Muscle layer of colon (tissue), 2 donors: ENCODE data around the gene TRPC3.

ENCODE experiments used
- H3K27ac ChIP-seq: one replicate; pipeline ENCODE4 v1.7.0; 2013; ENCODE audit warnings: low read depth, mild to moderate bottlenecking, low read length, moderate library complexity
- H3K27me3 ChIP-seq, 2 donors: one replicate each; pipeline ENCODE4 v1.7.0; 2013; ENCODE audit warnings: low read length in 2 of 2, mild to moderate bottlenecking in 2 of 2; ENCODE audit not compliant: insufficient read depth in 2 of 2, control insufficient read depth in 1 of 2
- H3K36me3 ChIP-seq: one replicate; pipeline ENCODE4 v1.7.0; 2013; ENCODE audit warnings: mild to moderate bottlenecking, low read length; ENCODE audit not compliant: insufficient read depth
- H3K4me1 ChIP-seq: one replicate; pipeline ENCODE4 v1.7.0; 2013; ENCODE audit warnings: mild to moderate bottlenecking, low read length; ENCODE audit not compliant: insufficient read depth
- H3K4me3 ChIP-seq, 2 donors: one replicate each; pipeline ENCODE4 v1.7.0; 2013; ENCODE audit warnings: low read length in 2 of 2, low read depth in 1 of 2, mild to moderate bottlenecking in 1 of 2, moderate library complexity in 1 of 2
- H3K9ac ChIP-seq: one replicate; pipeline ENCODE4 v1.7.0; 2013; ENCODE audit warnings: low read length
- H3K9me3 ChIP-seq: one replicate; pipeline ENCODE4 v1.7.0; 2013; ENCODE audit warnings: mild to moderate bottlenecking, low read length
- donor health status: abdominal sarcoma.
- donor health status: Adenocarcinoma of cecum.

TRPC3 gene

GRCh38 chr4:121908346-121908745, 43.5 kb downstream of the TRPC3 start:
- Histone ChIP-seq H3K36me3 (no peaks in the 10 kb centered on the region), H3K4me3 (no peak overlapping the region), H3K4me1 (no peaks in the 10 kb centered on the region), H3K27me3 (no peaks in the 10 kb centered on the region), H3K9me3 (no peaks in the 10 kb centered on the region), H3K27ac (no peak overlapping the region), H3K9ac (no peak overlapping the region)

GRCh38 chr4:121900132-121900983, 51.5 kb downstream of the TRPC3 start:
- Histone ChIP-seq H3K4me1 (no peaks in the 10 kb centered on the region), H3K4me3 (no peak overlapping the region), H3K27ac (no peak overlapping the region), H3K9me3 (no peaks in the 10 kb centered on the region), H3K9ac (no peak overlapping the region), H3K27me3 (no peaks in the 10 kb centered on the region), H3K36me3 (no peaks in the 10 kb centered on the region)

- H3K27ac ChIP-seq = no peak overlapping the region
- H3K4me3 ChIP-seq = no peak overlapping the region
- H3K9me3 ChIP-seq = no peaks in the 10 kb centered on the region
- no peak overlapping the region for H3K9ac ChIP-seq
- no peaks in the 10 kb centered on the region for H3K27me3 ChIP-seq
- H3K4me1 ChIP-seq = no peaks in the 10 kb centered on the region
- no peaks in the 10 kb centered on the region for H3K36me3 ChIP-seq
Measured at GRCh38 chr4:121898150-121898549, 53.7 kb downstream of the TRPC3 start.

GRCh38 chr4:121888134-121888533, 63.7 kb downstream of the TRPC3 start:
- Histone ChIP-seq H3K27me3 (no peaks in the 10 kb centered on the region), H3K9ac (no peak overlapping the region)

GRCh38 chr4:121885115-121885514, 66.7 kb downstream of the TRPC3 start:
- H3K4me1 ChIP-seq = no peaks in the 10 kb centered on the region
- no peak overlapping the region for H3K4me3 ChIP-seq
- H3K36me3 ChIP-seq = no peaks in the 10 kb centered on the region
- no peak overlapping the region for H3K27ac ChIP-seq
- H3K9me3 ChIP-seq = no peaks in the 10 kb centered on the region
- no peaks in the 10 kb centered on the region for H3K27me3 ChIP-seq
- no peak overlapping the region for H3K9ac ChIP-seq

More at GRCh38 chr4:121888134-121888533, 63.7 kb downstream of the TRPC3 start:
- Histone ChIP-seq H3K9me3 (no peaks in the 10 kb centered on the region), H3K4me3 (no peak overlapping the region), H3K4me1 (no peaks in the 10 kb centered on the region), H3K36me3 (no peaks in the 10 kb centered on the region), H3K27ac (no peak overlapping the region)

GRCh38 chr4:121881158-121881557, 70.7 kb downstream of the TRPC3 start:
- Histone ChIP-seq H3K27me3 (no peaks in the 10 kb centered on the region), H3K4me1 (no peaks in the 10 kb centered on the region), H3K27ac (no peak overlapping the region), H3K36me3 (no peaks in the 10 kb centered on the region), H3K4me3 (no peak overlapping the region), H3K9me3 (no peaks in the 10 kb centered on the region), H3K9ac (no peak overlapping the region)

- Histone ChIP-seq H3K9me3 (no peaks in the 10 kb centered on the region), H3K27ac (no peak overlapping the region), H3K9ac (no peak overlapping the region), H3K27me3 (no peaks in the 10 kb centered on the region), H3K4me3 (no peak overlapping the region), H3K36me3 (no peaks in the 10 kb centered on the region), H3K4me1 (no peaks in the 10 kb centered on the region)
Measured at GRCh38 chr4:121879135-121879534, 72.7 kb downstream of the TRPC3 start.

- H3K4me1 ChIP-seq = no peaks in the 10 kb centered on the region
- no peak overlapping the region for H3K27ac ChIP-seq
- H3K4me3 ChIP-seq = no peak overlapping the region
- H3K27me3 ChIP-seq = no peaks in the 10 kb centered on the region
- no peaks in the 10 kb centered on the region for H3K36me3 ChIP-seq
- no peaks in the 10 kb centered on the region for H3K9me3 ChIP-seq
- no peak overlapping the region for H3K9ac ChIP-seq
Measured at GRCh38 chr4:121877041-121877773, 74.7 kb downstream of the TRPC3 start.

GRCh38 chr4:121876070-121876469, 75.8 kb downstream of the TRPC3 start:
- Histone ChIP-seq H3K4me3 (no peak overlapping the region), H3K27ac (no peak overlapping the region), H3K36me3 (no peaks in the 10 kb centered on the region), H3K4me1 (no peaks in the 10 kb centered on the region), H3K9me3 (no peaks in the 10 kb centered on the region), H3K9ac (no peak overlapping the region), H3K27me3 (no peaks in the 10 kb centered on the region)

- Histone ChIP-seq H3K4me3 (no peak overlapping the region), H3K36me3 (no peaks in the 10 kb centered on the region), H3K27ac (no peak overlapping the region), H3K27me3 (no peaks in the 10 kb centered on the region), H3K4me1 (no peaks in the 10 kb centered on the region), H3K9ac (no peak overlapping the region), H3K9me3 (no peaks in the 10 kb centered on the region)
Measured at GRCh38 chr4:121875652-121876051, 76.2 kb downstream of the TRPC3 start.

GRCh38 chr4:121873604-121874003, 78.3 kb downstream of the TRPC3 start:
- H3K27me3 ChIP-seq = no peaks in the 10 kb centered on the region
- H3K4me3 ChIP-seq = no peak overlapping the region
- H3K4me1 ChIP-seq = peaks cover 7% of the 10 kb centered on the region
- no peak overlapping the region for H3K27ac ChIP-seq
- no peak overlapping the region for H3K9ac ChIP-seq
- H3K9me3 ChIP-seq = no peaks in the 10 kb centered on the region
- no peaks in the 10 kb centered on the region for H3K36me3 ChIP-seq
